Measurements from ENCODE around the gene CELSR3.

The CELSR3 gene

GRCh38 chr3:48686538-48687219 is 24.0 kb upstream of the CELSR3 start:
- DNase-seq (ENCODE audit: low read depth) = no peak
- TF ChIP-seq CTCF (conservative IDR thresholded peaks at IDR 0.05; ENCODE audit: low read length) = no peak
- H3K4me3 ChIP-seq (ENCODE audit: low read length) = no peak overlapping the region

GRCh38 chr3:48685603-48686511 is 23.2 kb upstream of the CELSR3 start, which contains the start of gene NCKIPSD:
TSS of gene NCKIPSD (minus strand) at chr3:48685915. CDS start at chr3:48685807, 108 bp downstream.
- TF ChIP-seq CTCF (conservative IDR thresholded peaks at IDR 0.05; ENCODE audit: low read length) = peak; percentile 60
- H3K4me3 ChIP-seq (ENCODE audit: low read length) = peak within 1 kb of the TSS; percentile 80
- peak; percentile 72 for DNase-seq (ENCODE audit: low read depth)

GRCh38 chr3:48685293-48685602 is 22.6 kb upstream of the CELSR3 start:
- H3K4me3 ChIP-seq (ENCODE audit: low read length) = peak overlapping the region; percentile 80
- DNase-seq (ENCODE audit: low read depth) = no peak
- TF ChIP-seq CTCF (conservative IDR thresholded peaks at IDR 0.05; ENCODE audit: low read length) = no peak

GRCh38 chr3:48684480-48685143 is 21.9 kb upstream of the CELSR3 start:
- peak overlapping the region; percentile 80 for H3K4me3 ChIP-seq (ENCODE audit: low read length)
- TF ChIP-seq CTCF (conservative IDR thresholded peaks at IDR 0.05; ENCODE audit: low read length) = no peak
- no peak for DNase-seq (ENCODE audit: low read depth)

DNA sequence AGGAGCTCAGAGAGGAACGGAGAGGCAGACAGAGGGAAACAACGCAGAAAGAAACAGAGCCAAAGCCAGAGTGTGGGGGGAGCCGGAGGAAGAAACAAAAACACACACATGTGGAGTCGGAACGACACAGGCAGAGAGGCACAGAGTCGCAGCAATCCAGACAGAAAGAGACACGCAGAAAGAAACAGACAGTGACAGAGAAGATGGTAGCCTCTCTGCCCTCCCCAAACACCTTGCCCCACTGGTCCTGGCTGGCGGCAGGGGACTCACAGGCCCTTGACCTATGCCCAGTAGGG is 21.3 kb upstream of the CELSR3 start:
- peak overlapping the region; percentile 80 for H3K4me3 ChIP-seq (ENCODE audit: low read length)
- TF ChIP-seq CTCF (conservative IDR thresholded peaks at IDR 0.05; ENCODE audit: low read length) = no peak
- no peak for DNase-seq (ENCODE audit: low read depth)

- H3K4me3 ChIP-seq (ENCODE audit: low read length) = no peak overlapping the region
- TF ChIP-seq CTCF (conservative IDR thresholded peaks at IDR 0.05; ENCODE audit: low read length) = no peak
- no peak for DNase-seq (ENCODE audit: low read depth)
Measured at GRCh38 chr3:48682786-48683185, 20.1 kb upstream of the CELSR3 start.

Data from AG10803 (cell line).